HG03066 (cell line): ENCODE results near the gene WDR54.
"Not testable (repeated sequence)": the region's sequence is repeated elsewhere in the genome, so short reads cannot be mapped to it uniquely, and the experiment has no call there.

ENCODE experiments used
- ATAC-seq: cut with Tn5 transposase; IDR thresholded peaks from one replicate; pipeline ENCODE4 v1.9.1; 2021; ENCODE audit warnings: low read depth; ENCODE audit not compliant: unreplicated experiment

WDR54 gene

GRCh38 chr2:74450570-74451190 lies 29.1 kb downstream of the WDR54 start:
- no peak for ATAC-seq

- peak; percentile 37 for ATAC-seq
Measured at GRCh38 chr2:74454654-74455511, 33.4 kb downstream of the WDR54 start, which contains the start of gene INO80B. Gene INO80B (plus strand): TSS chr2:74455087. CDS start chr2:74455117, 30 bp downstream.

- ATAC-seq, result no peak
Measured at GRCh38 chr2:74457129-74457548, 35.6 kb downstream of the WDR54 start.

GRCh38 chr2:74457549-74458131 lies 36.1 kb downstream of the WDR54 start:
- peak; percentile 40 for ATAC-seq

GRCh38 chr2:74458132-74458937 lies 36.8 kb downstream of the WDR54 start, which contains the start of gene WBP1:
Gene WBP1 (plus strand): TSS chr2:74458438. CDS start chr2:74458603, 165 bp downstream.
- ATAC-seq, result peak; percentile 84

GRCh38 chr2:74458938-74459363 lies 37.4 kb downstream of the WDR54 start:
- no peak for ATAC-seq

- not testable (repeated sequence) for ATAC-seq
Measured at GRCh38 chr2:74459503-74460118, 38.1 kb downstream of the WDR54 start.

GRCh38 chr2:74460187-74460586 lies 38.7 kb downstream of the WDR54 start:
- ATAC-seq, result not testable (repeated sequence)

GRCh38 chr2:74461187-74462053 lies 39.9 kb downstream of the WDR54 start:
- no peak for ATAC-seq

GRCh38 chr2:74462054-74462785 lies 40.7 kb downstream of the WDR54 start:
- no peak for ATAC-seq

GRCh38 chr2:74462786-74463105 lies 41.2 kb downstream of the WDR54 start:
- ATAC-seq, result no peak

- no peak for ATAC-seq
Measured at GRCh38 chr2:74464406-74464805, 42.9 kb downstream of the WDR54 start.

GRCh38 chr2:74470742-74471141 lies 49.2 kb downstream of the WDR54 start:
- not testable (repeated sequence) for ATAC-seq

- no peak for ATAC-seq
Measured at GRCh38 chr2:74471332-74472065, 50.0 kb downstream of the WDR54 start.

- peak; percentile 82 for ATAC-seq
Measured at GRCh38 chr2:74472086-74472944, 50.8 kb downstream of the WDR54 start, which contains the start of gene MRPL53. Gene MRPL53 (minus strand): TSS chr2:74472680. CDS start chr2:74472660, 20 bp downstream.

- ATAC-seq, result peak; percentile 4
Measured at GRCh38 chr2:74472945-74473258, 51.4 kb downstream of the WDR54 start.

- ATAC-seq, result no peak
Measured at GRCh38 chr2:74474481-74474880, 53.0 kb downstream of the WDR54 start.
